Activated T-cell treated with anti-CD3 and anti-CD28 coated beads, Interleukin-2, amount 50 U/mL, for 72 hours (primary cell): ENCODE data around the gene GHRL. TPM values are rescaled to one million over a fixed set of nuclear protein-coding genes. Genes with fewer than 3 reads are reported as not detected.
"Not testable (repeated sequence)": the region's sequence is repeated elsewhere in the genome, so short reads cannot be mapped to it uniquely, and the experiment has no call there.

Source experiments
- ATAC-seq, 2 donors: fragments of 150-1000 bp; cut with Tn5 transposase; replicated peaks in 1 of 2; 2 replicates each; pipeline ENCODE4 v1.10.0; 2021; ENCODE audit warnings: moderate library complexity in 2 of 2, mild to moderate bottlenecking in 1 of 2
- DNase-seq, 2 donors: peaks; one replicate each; pipeline ENCODE4 v3.0.0; 2021 to 2022; ENCODE audit warnings: mixed read lengths in 1 of 2
- H3K27ac Mint-ChIP-seq: one replicate; pipeline ENCODE4 v1.8.0; 2022; ENCODE audit warnings: mild to moderate bottlenecking, moderate library complexity, mixed read lengths
- H3K27me3 Mint-ChIP-seq: one replicate; pipeline ENCODE4 v1.8.0; 2022; ENCODE audit warnings: low read depth, mixed read lengths
- H3K36me3 Mint-ChIP-seq, 2 donors: one replicate each; pipeline ENCODE4 v1.8.0; 2022; ENCODE audit warnings: mixed read lengths in 2 of 2, mild to moderate bottlenecking in 1 of 2; ENCODE audit not compliant: insufficient read depth in 2 of 2
- H3K4me1 Mint-ChIP-seq: one replicate; pipeline ENCODE4 v1.8.0; 2022; ENCODE audit warnings: low read depth, mixed read lengths
- H3K4me3 Mint-ChIP-seq, 2 donors: one replicate each; pipeline ENCODE4 v1.8.0; 2022; ENCODE audit warnings: mild to moderate bottlenecking in 2 of 2, mixed read lengths in 2 of 2, moderate library complexity in 2 of 2
- H3K9me3 Mint-ChIP-seq, 2 donors: one replicate each; pipeline ENCODE4 v1.8.0; 2022; ENCODE audit warnings: mixed read lengths in 2 of 2
- total RNA-seq, 2 donors: library from RNA; stranded (reverse); gene quantifications; one replicate each; pipeline ENCODE4 v1.2.3, GENCODE V29; 2022

The GHRL gene
- total RNA-seq, 2 donors from 2014 or later, result 0.43 to 1.3 TPM

- DNase-seq (no peak), ATAC-seq (no peak)
- Mint-ChIP-seq H3K9me3 (no peaks in the 10 kb centered on the region), H3K4me1 (peaks cover 48% of the 10 kb centered on the region), H3K27me3 (no peaks in the 10 kb centered on the region), H3K27ac (peak overlapping the region; percentile 84), H3K36me3 (peaks cover 0 to 16% of the 10 kb centered on the region in 2 donors), H3K4me3 (peak overlapping the region in 1 of 2 donors; percentile 16)
These were observed 18.9 kb downstream of the GHRL start for GRCh38 chr3:10273702-10274305.

- H3K4me1 Mint-ChIP-seq, result peaks cover 45% of the 10 kb centered on the region
- H3K4me3 Mint-ChIP-seq, result peak overlapping the region; percentile 6 to 37
- H3K36me3 Mint-ChIP-seq, result peaks cover 0 to 16% of the 10 kb centered on the region in 2 donors
- ATAC-seq (peak; percentile 31 to 66), DNase-seq (no peak)
- no peaks in the 10 kb centered on the region for H3K9me3 Mint-ChIP-seq
- H3K27ac Mint-ChIP-seq, result peak overlapping the region; percentile 30
- H3K27me3 Mint-ChIP-seq, result no peaks in the 10 kb centered on the region
These were observed 19.8 kb downstream of the GHRL start for GRCh38 chr3:10272977-10273376.

GRCh38 chr3:10272476-10272875 is 20.3 kb downstream of the GHRL start:
- H3K4me1 Mint-ChIP-seq, result peaks cover 44% of the 10 kb centered on the region

GRCh38 chr3:10269443-10269842 is 23.3 kb downstream of the GHRL start:
- Mint-ChIP-seq H3K4me1 (peaks cover 50% of the 10 kb centered on the region), H3K4me3 (no peak overlapping the region), H3K27me3 (no peaks in the 10 kb centered on the region), H3K9me3 (no peaks in the 10 kb centered on the region), H3K36me3 (peaks cover 5 to 25% of the 10 kb centered on the region in 2 donors), H3K27ac (no peak overlapping the region)
- DNase-seq (no peak), ATAC-seq (no peak)

More at GRCh38 chr3:10272476-10272875, 20.3 kb downstream of the GHRL start:
- peaks cover under 1 to 19% of the 10 kb centered on the region in 2 donors for H3K36me3 Mint-ChIP-seq
- not testable (repeated sequence) for H3K27me3 Mint-ChIP-seq, ATAC-seq, DNase-seq, H3K9me3 Mint-ChIP-seq, H3K27ac Mint-ChIP-seq, H3K4me3 Mint-ChIP-seq

GRCh38 chr3:10268930-10269329 is 23.8 kb downstream of the GHRL start:
- Mint-ChIP-seq H3K36me3 (peaks cover 7 to 27% of the 10 kb centered on the region in 2 donors), H3K27me3 (no peaks in the 10 kb centered on the region), H3K27ac (peak overlapping the region; percentile 36), H3K9me3 (no peaks in the 10 kb centered on the region), H3K4me1 (peaks cover 50% of the 10 kb centered on the region), H3K4me3 (no peak overlapping the region)
- ATAC-seq (no peak), DNase-seq (no peak)

- H3K27ac Mint-ChIP-seq, result peak overlapping the region; percentile 77
- H3K27me3 Mint-ChIP-seq, result no peaks in the 10 kb centered on the region
These were observed 24.6 kb downstream of the GHRL start for GRCh38 chr3:10268116-10268515.

GRCh38 chr3:10266936-10267335 is 25.8 kb downstream of the GHRL start:
- H3K27ac Mint-ChIP-seq, H3K9me3 Mint-ChIP-seq, ATAC-seq, DNase-seq, H3K27me3 Mint-ChIP-seq: not testable (repeated sequence)
- peak overlapping the region in 1 of 2 donors; percentile 64 for H3K4me3 Mint-ChIP-seq
- peaks cover 16 to 39% of the 10 kb centered on the region in 2 donors for H3K36me3 Mint-ChIP-seq
- H3K4me1 Mint-ChIP-seq, result peaks cover 59% of the 10 kb centered on the region

More at GRCh38 chr3:10268116-10268515, 24.6 kb downstream of the GHRL start:
- ATAC-seq, result no peak
- Mint-ChIP-seq H3K36me3 (peaks cover 11 to 31% of the 10 kb centered on the region in 2 donors), H3K9me3 (no peaks in the 10 kb centered on the region), H3K4me3 (no peak overlapping the region), H3K4me1 (peaks cover 52% of the 10 kb centered on the region)
- DNase-seq, result no peak

GRCh38 chr3:10265833-10266232 is 26.9 kb downstream of the GHRL start:
- peak overlapping the region; percentile 88 for H3K27ac Mint-ChIP-seq

GRCh38 chr3:10263646-10264363 is 28.9 kb downstream of the GHRL start:
- H3K4me3 Mint-ChIP-seq, result peak overlapping the region; percentile 72 to 93
- peak; percentile 92 to 98 for ATAC-seq
- peaks cover 23 to 48% of the 10 kb centered on the region in 2 donors for H3K36me3 Mint-ChIP-seq
- no peaks in the 10 kb centered on the region for H3K27me3 Mint-ChIP-seq
- peak overlapping the region; percentile 97 for H3K27ac Mint-ChIP-seq
- peak; percentile 74 to 79 for DNase-seq
- no peaks in the 10 kb centered on the region for H3K9me3 Mint-ChIP-seq
- H3K4me1 Mint-ChIP-seq, result peaks cover 74% of the 10 kb centered on the region

More at GRCh38 chr3:10265833-10266232, 26.9 kb downstream of the GHRL start:
- peaks cover 23 to 46% of the 10 kb centered on the region in 2 donors for H3K36me3 Mint-ChIP-seq
- peak overlapping the region in 1 of 2 donors; percentile 58 for H3K4me3 Mint-ChIP-seq
- H3K27me3 Mint-ChIP-seq, result no peaks in the 10 kb centered on the region
- peaks cover 65% of the 10 kb centered on the region for H3K4me1 Mint-ChIP-seq
- DNase-seq (no peak), ATAC-seq (no peak)
- H3K9me3 Mint-ChIP-seq, result no peaks in the 10 kb centered on the region

GRCh38 chr3:10262027-10262426 is 30.7 kb downstream of the GHRL start:
- H3K27me3 Mint-ChIP-seq, result no peaks in the 10 kb centered on the region
- peak overlapping the region in 1 of 2 donors; percentile 6 for H3K4me3 Mint-ChIP-seq
- peaks cover 71% of the 10 kb centered on the region for H3K4me1 Mint-ChIP-seq
- no peak for ATAC-seq
- H3K27ac Mint-ChIP-seq, result peak overlapping the region; percentile 97
- H3K9me3 Mint-ChIP-seq, result no peaks in the 10 kb centered on the region
- peaks cover 20 to 42% of the 10 kb centered on the region in 2 donors for H3K36me3 Mint-ChIP-seq
- no peak for DNase-seq

GRCh38 chr3:10260211-10260701 is 32.5 kb downstream of the GHRL start:
- Mint-ChIP-seq H3K27me3 (no peaks in the 10 kb centered on the region), H3K4me1 (peaks cover 64% of the 10 kb centered on the region), H3K9me3 (no peaks in the 10 kb centered on the region), H3K4me3 (peak overlapping the region in 1 of 2 donors; percentile 33), H3K27ac (peak overlapping the region; percentile 33), H3K36me3 (peaks cover 23 to 40% of the 10 kb centered on the region in 2 donors)
- DNase-seq (no peak), ATAC-seq (no peak)

- peak overlapping the region; percentile 33 for H3K27ac Mint-ChIP-seq
- no peaks in the 10 kb centered on the region for H3K9me3 Mint-ChIP-seq
- H3K27me3 Mint-ChIP-seq, result no peaks in the 10 kb centered on the region
- peaks cover 65% of the 10 kb centered on the region for H3K4me1 Mint-ChIP-seq
- peaks cover 23 to 43% of the 10 kb centered on the region in 2 donors for H3K36me3 Mint-ChIP-seq
- ATAC-seq (peak in 1 of 2 donors; percentile 41), DNase-seq (no peak)
- H3K4me3 Mint-ChIP-seq, result peak overlapping the region in 1 of 2 donors; percentile 33
These were observed 32.9 kb downstream of the GHRL start for GRCh38 chr3:10259798-10260197.

- Mint-ChIP-seq H3K27me3 (no peaks in the 10 kb centered on the region), H3K4me3 (peak overlapping the region in 1 of 2 donors; percentile 11), H3K4me1 (peaks cover 65% of the 10 kb centered on the region), H3K36me3 (peaks cover 22 to 46% of the 10 kb centered on the region in 2 donors), H3K9me3 (no peaks in the 10 kb centered on the region), H3K27ac (no peak overlapping the region)
- ATAC-seq (no peak), DNase-seq (no peak)
These were observed 33.7 kb downstream of the GHRL start for GRCh38 chr3:10259036-10259435.
